NCI-H69 (cell line): ENCODE results near the gene ATCAY.
"Not testable (repeated sequence)": the region's sequence is repeated elsewhere in the genome, so short reads cannot be mapped to it uniquely, and the experiment has no call there.

Experiments used
- DNase-seq: peaks from one replicate; lab custom pipeline; 2025; lab: John Stamatoyannopoulos, UW

The ATCAY gene

DNA sequence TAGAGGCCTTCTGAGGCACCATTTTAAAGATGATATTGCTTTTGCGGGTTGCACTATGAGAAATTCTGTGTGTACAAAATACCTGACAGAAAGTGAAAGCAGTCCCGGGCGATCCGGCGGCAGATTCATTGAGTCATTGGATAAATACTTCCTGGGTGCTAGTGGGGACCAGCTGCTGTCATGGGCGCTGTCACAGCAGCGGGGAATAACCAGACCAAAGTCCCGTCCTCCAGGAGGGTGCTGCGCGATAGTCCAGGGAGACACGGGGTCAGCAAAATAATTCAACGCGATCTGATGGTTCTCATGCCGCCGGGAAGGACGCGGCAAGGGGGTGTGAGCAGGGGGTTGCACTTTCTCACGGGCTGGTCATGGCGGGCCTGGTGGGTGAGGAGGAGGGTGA is 25.2 kb upstream of the ATCAY start:
- DNase-seq: peak; percentile 13

DNA sequence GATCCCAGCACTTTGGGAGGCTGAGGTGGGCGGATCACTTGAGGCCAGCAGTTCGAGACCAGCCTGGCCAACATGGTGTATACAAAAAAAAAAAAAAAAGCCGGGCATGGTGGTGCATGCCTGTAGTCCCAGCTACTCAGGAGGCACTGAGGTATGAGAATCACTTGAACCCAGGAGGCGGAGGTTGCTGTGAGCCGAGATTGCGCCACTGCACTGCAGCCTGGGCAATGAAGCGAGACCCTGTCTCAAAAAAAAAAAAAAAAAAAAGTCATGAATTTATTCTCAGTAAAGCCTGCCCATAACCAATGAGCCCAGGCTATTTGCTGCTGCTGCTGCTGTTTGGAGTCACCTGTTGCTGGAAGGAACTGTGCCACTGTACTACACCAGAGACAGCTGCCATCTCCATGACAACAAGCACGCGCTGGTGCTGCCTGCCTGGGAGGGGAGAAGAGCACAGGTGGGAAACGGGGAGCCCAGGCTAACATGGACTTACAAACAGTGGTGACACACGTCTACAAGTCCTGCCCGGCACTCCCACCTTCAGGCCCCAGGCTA is 23.0 kb upstream of the ATCAY start:
- peak; percentile 54 for DNase-seq

DNA sequence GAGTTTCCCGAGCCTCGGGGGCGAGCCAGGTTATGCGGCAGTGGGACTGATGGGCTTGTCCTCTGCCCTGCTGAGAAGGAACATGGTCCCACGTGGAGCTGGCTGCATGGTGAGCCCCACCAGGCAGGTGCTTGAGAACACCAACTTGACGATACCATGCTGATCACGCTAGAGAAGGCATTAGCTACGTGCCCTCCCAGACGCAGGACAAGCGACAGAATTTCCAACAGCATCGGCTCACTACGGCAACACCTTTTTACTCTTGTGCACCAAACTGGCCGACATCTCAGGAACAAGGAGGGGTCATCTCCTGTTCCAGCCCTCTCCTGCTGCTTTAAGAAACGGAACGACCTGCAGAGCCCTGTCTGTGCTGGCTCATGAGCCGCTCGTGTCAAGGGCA is 20.0 kb upstream of the ATCAY start:
- DNase-seq: no peak

DNA sequence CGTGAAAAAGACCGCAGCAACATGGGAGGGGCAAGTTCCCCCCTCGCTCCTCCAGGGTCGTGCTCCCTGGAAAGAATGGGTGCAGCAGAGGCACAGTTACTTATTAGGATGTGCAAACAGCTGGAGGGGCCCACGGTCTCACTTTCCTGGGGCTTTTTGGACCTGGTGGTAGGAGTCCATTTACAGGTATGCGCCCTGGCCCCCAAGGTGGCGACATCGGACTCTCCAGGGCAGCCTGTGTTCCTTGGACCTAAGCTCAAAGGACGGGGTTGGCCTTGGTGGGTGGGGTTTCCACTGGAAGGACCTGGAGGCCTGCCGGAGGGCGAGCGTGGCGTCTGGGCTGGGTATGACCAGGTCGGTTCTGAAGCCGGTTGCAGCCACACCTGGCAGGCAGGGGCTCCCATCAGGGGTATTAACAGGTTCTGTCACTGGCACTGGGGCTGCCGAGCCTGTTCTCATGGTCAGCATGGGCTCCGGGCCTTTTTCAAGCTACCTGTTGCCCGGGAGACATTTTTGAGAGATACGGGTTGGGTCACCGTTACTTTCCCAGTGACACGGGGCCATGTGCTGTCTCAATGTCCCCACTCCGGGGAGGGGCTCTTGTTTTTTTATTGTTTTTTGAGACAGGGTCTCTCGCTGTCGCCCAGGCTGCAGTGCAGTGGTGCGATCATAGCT is 17.5 kb upstream of the ATCAY start:
- DNase-seq: no peak

DNA sequence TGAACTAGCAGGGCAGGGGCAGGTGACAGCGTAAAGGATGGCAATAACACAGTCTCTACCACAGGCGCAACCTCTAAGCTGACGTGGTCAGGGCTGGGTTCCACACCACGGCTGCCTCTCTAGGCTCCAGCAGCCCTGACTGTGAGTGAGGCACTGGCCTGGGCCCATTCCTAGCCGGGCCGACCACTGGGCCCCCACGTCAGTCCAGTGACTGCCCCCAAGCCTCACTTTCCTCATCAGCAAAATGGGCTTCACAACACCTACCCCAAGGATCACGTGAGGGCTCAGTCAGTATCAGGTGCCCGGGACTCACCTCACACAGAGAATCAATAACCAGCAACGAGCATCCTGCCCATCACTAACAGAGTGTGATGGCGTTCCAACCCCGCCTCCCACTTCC is 16.8 kb upstream of the ATCAY start:
- DNase-seq: no peak

DNA sequence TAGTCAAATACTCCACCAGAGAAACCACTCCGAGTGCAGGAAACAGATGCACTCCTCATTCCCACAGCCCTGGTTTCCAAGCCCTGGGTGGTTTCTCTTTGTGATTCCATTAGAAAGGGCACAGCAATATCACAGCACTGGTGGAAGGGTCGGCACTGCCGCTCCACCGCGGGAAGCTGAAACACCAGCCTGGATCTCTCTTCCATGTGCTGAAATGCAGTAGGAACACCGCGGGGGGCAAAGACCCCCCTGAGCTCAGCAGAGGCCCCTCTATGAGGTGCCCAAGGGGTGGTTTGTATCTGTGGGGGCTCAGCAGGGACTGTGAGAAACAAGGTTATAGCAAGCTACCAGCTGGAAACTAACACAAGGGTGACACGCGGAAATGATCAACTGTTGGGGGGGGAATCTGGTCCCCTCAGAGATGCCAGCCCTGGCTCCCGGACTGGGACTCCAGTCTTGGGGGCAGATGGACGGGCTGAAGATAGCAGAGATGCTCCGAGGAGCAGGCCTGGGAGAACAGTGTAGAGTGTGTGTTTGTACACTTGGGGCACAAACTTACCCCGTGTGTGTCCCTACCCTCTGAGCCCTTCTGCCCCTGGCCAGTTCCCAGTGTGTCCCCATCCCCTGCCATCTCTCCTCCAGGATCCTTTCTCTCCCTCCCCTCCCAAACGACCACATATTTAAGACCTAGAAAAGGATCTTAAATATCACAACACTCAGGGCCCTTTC is 13.4 kb upstream of the ATCAY start:
- DNase-seq: peak; percentile 29

DNA sequence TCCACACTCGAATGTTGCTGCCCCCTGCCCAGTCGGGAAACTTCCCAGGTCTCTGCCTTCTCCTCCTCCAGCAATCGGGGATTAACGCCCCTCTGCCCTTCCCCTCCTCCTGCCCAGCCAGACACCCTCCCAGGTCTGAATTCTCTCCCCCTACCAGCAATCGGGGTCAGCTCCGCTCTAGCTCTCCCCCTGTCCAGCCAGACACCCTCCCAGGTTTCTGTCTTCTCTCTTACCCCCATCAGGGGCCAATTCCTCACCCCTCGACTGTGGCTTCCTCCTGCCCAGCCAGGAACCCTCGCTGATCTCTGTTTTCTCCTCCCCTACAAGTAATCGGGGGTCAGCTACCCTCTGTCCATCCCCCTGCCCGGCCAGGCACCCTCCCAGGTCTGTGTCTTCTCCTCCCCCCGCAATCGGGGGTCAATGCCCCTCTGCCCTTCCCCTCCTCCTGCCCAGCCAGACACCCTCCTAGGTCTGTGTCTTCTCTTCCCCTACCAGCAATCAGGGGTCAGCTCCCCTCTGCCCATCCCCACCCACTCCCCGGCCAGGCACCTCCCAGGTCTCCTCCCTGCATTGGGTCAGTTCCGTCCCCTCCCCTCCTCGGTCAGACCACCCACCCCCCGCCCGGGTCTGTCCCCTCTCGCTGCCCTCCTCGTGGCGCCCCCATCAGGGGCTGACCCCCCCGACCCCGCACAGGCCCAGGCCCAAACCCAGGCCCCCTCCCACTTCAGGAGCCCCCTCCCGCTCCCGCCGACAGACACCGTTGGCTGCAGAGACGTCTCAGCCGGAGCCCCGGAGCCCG is 12.3 kb upstream of the ATCAY start:
- DNase-seq: no peak

DNA sequence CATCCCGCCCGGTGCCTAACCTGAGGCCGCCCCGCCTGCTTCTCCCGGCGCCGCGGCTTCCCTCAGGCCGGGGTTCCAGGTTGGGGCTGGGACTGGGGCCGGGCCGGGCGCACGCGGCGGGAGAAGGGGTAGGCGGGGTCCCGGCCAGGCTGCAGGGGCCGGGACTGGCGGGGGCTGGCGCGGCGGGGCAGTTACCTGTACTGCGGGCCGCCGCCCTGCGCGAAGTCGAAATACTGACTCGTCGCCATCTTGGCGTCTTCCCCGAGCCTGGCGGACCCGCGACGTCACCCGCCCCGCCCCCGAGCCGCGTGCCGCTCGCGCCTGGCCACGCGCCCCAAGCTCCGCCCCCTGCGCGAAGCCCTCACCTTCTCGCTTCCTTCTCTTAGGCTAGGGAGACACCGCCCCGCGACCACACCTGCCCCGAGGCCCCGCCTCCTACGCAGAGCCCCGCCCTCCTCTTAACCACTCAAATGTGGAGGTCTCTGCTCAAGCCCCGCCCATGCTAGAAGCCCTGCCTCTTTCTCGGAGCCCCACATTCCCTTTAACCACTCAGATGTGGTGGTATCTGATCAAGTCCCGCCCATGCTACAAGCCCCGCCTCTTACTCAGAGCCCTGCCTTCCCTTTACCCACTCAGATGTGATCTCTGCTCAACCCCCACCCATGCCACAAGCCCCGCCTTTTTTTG is 11.6 kb upstream of the ATCAY start, which contains the start of gene ZFR2:
ZFR2 (minus strand) TSS at position 269 of the 687 bp plus-strand sequence; CDS start at position 248, 21 bp downstream.
- DNase-seq: peak; percentile 46

DNA sequence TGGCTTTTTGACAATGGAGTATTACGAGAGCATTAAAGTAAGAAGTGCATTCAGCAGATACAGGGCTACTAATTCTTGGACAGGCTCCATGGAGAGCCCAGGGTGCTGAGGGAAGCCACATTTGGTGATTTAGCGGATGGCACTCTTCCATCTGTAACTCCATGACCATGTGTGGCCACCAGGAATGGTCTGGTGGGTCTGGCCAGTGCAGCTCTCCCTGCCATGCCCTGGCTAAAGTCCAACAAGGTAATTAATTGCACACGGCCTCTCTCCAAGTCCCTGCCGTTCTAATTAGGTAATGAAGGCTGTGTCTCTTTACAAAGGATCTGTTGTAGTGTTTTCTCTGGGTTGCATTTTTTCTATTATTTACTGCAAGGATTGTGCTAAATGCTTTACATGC is 7.3 kb upstream of the ATCAY start:
- DNase-seq: peak; percentile 44

DNA sequence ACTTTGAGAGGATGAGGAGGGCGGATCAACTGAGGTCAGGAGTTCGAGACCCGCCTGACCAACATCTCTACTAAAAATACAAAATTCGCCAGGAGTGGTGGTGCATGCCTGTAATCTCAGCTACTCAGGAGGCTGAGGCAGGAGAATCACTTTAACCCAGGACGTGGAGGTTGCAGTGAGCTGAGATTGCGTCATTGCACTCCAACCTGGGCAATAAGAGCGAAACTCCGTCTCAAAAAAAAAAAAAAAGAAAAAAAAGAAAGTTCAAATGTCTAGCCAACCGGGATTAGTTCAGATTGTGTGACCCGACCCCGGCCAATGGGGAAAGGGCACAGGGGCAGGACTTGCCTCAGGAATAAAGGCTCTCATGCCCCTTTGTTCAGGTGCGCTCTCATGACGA is 5.8 kb upstream of the ATCAY start:
- DNase-seq: not testable (repeated sequence)

DNA sequence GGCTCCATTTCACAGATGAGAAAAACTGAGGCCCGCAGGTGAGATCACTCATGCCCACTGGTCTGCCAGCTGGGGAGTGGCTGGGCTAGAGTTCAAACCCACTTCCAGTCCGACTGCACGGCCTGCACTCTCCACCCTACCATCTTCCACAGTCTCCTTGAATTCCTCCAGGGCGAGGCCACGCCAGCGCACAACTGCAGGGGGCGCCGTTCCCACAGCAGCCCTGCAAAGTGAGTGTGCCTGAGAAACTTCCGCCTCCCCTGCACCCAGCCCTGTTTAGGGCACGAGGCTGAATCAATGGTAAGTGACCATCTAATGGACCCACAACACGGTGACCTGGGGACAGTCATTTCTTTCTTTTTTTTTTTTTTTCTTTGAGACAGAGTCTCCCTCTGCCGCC is 829 bp upstream of the ATCAY start:
- DNase-seq: peak; percentile 53

DNA sequence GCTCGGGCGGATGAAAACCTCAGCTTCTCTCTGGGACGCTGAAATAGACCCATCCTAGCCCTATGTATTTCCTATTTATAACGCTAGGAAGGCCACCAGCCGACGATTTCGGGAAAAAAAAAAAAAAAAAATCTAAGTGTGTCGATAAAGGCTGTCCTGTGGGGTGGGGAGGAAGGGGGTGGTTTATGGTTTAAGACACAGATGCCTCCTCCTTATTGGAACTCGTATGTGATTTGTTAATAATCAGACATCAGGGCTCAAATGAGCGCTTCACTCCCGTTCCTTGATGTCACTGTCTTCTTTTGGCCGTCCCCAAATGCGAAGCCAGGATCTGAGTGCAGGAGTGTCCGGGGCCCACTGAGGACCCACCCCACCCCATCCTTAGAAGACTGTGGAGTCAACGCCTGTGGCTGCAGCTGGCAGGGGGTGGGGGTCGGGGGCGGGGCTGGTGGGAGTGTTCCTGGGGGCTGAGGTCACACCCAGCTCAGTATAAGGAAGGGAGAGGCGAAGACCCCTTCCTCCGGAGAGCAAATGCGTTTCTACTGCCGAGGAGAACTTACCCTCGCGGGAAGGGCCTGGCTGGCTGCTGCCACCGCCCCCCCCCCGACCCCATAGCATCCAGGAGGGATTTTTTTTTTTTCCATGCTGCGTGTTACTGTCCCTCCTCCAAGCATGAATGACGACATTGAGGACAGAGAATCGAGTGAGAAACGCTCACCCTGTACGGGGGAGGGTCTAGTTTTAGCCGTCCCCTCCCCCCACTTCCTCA is 971 bp downstream of the ATCAY start:
- DNase-seq: peak; percentile 46

DNA sequence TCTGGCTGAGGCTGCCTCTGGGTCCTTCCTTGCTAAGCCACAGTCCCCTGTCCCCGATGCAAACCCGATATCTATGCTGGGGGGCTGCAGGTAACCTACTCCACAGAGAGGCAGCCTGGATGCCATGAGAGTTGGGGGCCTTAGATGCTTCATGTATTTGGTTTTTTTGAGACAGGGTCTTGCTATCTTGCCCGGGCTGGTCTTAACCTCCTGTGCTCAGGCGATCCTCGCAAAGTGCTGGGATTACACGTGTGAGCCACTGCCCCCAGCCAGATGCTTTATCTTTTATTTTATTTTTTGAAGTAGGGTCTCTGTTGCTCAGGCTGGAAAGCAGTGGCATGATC is 1.5 kb downstream of the ATCAY start:
- DNase-seq: no peak

DNA sequence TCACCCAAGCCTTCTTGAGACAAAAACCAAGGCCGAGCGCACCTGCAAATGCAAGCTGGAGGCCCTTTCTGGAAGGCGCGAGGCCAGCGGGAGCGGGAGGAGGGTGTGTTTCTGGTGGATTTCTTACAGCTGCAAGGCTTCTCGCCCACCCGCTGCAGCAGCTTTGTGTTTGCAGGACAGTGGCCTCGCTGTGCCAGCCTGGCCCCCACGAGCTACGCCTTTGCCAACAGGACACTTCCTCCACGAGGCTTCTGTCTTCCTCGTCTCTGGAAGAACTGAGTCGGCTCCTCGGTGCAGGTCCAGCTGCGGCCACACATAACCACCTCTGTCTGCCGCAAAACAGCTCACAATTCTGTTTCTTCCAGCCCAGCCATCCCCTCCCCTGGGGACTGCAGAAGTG is 10.1 kb downstream of the ATCAY start:
- no peak for DNase-seq

DNA sequence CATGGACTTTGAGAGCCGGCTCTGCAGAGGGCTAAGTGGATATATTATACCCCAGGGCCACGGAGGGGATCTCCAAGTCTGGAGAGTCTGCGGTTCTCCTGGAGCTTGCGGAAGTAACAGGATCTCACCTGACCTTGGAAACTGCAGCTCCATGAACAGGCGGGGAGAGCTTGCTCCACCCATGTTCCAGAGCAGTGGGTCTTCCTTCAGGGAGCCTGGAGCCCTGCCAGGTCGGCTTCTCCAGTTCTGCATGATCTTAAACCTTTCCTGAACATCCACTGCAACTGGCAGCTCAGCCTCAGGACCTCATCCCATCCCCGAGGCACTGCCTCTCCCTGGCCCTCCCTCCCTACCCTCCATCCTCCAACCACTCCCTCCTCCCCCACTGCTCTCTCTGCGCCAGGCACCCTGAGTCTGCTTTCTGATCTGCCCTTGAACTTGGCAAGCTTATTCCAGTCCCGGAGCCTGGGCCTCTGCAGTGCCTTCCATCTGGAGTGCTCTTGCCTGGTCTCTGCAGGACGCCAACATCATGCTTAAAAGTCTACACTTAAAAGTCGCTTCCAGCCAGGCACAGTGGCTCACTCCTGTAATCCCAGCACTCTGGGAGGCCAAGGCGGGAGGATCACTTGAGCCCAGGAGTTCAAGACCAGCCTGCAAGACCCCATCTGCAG is 13.2 kb downstream of the ATCAY start:
- DNase-seq: no peak

DNA sequence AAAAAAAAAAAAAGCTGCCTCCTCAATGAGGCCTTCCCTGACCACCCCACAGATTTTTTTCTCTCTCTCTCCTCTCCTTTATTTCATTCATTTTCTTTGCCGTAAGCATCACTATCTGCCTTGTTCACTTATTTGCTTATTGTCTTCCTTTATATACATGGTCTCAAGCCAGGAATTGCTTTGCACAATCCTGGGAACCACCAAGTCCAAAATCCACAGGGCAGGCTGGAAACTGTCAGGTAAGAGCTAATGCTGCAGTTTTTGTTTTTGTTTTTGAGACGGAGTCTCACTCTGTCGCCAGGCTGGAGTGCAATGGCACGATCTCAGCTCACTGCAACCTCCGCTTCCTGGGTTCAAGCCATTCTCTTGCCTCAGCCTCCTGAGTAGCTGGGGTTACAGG is 14.5 kb downstream of the ATCAY start:
- not testable (repeated sequence) for DNase-seq

DNA sequence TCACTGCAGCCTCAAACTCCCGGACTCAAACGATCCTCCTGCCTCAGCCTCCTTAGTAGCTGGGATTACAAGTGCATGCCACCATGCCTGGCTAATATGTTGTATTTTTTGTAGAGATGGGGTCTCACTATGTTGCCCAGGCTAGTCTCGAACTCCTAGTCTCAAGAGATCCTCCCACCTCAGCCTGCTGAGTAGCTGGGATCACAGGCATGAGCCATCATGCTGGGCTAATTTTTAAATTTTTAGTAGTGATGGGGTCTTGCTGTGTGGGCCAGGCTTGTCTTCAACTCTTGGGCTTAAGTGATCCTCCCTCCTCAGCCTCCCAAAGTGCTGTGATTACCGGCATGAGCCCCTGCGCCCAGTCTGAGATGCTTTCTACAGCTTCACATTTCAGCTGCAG is 15.3 kb downstream of the ATCAY start:
- DNase-seq: no peak

DNA sequence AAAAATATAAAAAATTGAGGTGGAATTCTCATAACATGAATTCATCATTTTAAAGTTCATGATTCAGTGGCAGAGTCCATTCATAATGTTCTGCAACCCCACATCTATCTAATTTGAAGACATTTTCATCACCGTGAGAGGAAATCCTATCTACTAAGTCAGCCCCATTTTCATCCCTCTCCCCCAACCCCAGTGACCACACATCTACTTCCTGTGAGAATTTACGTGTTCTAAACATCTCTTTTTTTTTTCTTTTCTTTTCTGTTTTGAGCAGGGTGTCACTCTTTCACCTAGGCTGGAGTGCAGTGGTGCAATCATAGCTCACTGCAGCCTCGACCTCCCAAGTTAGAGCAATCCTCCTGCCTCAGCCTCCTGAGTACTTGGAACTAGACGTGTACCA is 17.5 kb downstream of the ATCAY start:
- no peak for DNase-seq

DNA sequence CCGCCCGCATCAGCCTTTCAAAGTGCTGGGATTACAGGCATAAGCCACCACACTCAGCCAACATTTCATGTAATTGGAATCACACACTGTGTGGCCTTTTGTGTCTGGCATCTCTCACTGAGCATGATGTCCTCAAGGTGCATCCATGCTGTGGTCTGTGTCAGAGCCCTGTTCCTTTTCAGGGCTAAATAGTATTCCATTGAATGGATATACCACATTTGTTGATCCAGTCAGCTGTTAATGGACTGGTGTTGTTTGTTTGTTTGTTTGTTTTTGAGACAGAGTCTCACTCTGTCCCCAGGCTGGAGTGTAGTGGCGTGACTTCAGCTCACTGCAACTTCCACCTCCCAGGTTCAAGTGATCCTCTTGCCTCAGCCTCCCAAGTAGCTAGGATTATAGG is 17.9 kb downstream of the ATCAY start:
- no peak for DNase-seq

DNA sequence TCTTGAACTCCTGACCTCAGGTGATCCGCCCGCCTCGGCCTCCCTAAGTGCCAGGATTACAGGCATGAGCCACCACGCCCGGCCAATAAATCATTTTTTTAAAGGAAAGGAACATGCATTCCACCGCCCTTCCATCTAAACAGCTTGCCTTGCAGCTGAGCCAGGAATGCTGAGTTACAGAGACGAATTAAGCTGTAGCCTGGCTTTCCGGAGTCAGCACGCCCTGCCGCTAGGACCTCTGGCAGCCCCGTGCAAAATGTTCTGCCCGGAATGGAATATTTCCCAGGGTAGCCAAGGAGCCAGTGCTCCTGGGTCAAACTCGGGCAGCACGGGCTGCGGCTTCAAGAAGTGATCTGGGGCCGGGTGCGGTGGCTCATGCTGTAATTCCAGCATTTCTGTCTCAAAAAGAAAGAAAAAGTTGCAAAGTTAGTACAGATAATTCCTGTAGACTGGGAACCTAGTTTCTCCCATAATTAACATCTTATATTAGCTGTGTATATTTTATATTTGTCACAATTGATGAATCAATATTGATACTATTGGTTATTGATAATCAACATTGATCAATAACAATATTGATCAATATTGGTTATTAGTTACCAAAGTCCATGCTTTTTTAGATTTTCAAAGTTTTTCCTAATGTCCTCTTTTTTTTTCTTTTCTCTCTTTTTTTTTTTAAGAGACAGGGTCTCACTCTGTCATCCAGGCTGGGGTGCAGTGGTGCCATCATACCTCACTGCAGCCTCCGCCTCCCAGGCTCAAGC is 19.2 kb downstream of the ATCAY start:
- no peak for DNase-seq
